Esophagus muscularis mucosa (tissue), 3 donors: ENCODE results near the gene MED7.

Source experiments
- CTCF ChIP-seq, 3 experiments: fragments of 200-600 bp in 2 of 3; fragments of 450-650 bp in 1 of 3; sonication (generic) in 2 of 3; IDR thresholded peaks; one replicate each; pipeline ENCODE4 v1.5.1; 2017 to 2019; ENCODE audit warnings: antibody characterized with exemption in 3 of 3, mild to moderate bottlenecking in 2 of 3, moderate library complexity in 1 of 3
- POLR2A ChIP-seq: fragments of 450-650 bp; IDR thresholded peaks from one replicate; pipeline ENCODE4 v1.6.1; 2017; ENCODE audit warnings: antibody characterized with exemption, moderate library complexity, mild to moderate bottlenecking, low read depth
- POLR2AphosphoS5 ChIP-seq, 2 donors: sonication (generic); formaldehyde crosslinking; IDR thresholded peaks; one replicate each; pipeline ENCODE4 v1.6.1; 2017; ENCODE audit warnings: antibody characterized with exemption in 2 of 2

GRCh38 chr5:157137691-157138090 lies 5.0 kb downstream of the MED7 start:
- TF ChIP-seq CTCF (IDR thresholded peaks at IDR 0.05) (no peak), POLR2AphosphoS5 (IDR thresholded peaks at IDR 0.05) (no peak), POLR2A (no peak)
